ENCODE measurements around the gene RALGPS1.
A peak's percentile ranks its signal among the peaks of the same experiment; 100 is the strongest.

The RALGPS1 gene

GRCh38 chr9:127081250-127082185 is 166.9 kb downstream of the RALGPS1 start:
- peak; percentile 28 for DNase-seq

GRCh38 chr9:127083138-127083980 is 168.8 kb downstream of the RALGPS1 start:
- peak; percentile 37 for DNase-seq

- DNase-seq = peak; percentile 50
Observed at GRCh38 chr9:127084076-127085039, 169.8 kb downstream of the RALGPS1 start.

- peak; percentile 51 for DNase-seq
Observed at GRCh38 chr9:127085186-127085585, 170.6 kb downstream of the RALGPS1 start.

- DNase-seq = peak; percentile 33
Observed at GRCh38 chr9:127086771-127087170, 172.2 kb downstream of the RALGPS1 start.

- peak; percentile 43 for DNase-seq
Observed at GRCh38 chr9:127087411-127087810, 172.8 kb downstream of the RALGPS1 start.

- DNase-seq = peak; percentile 19
Observed at GRCh38 chr9:127087836-127088235, 173.3 kb downstream of the RALGPS1 start.

GRCh38 chr9:127088724-127089615 is 174.4 kb downstream of the RALGPS1 start:
- no peak for DNase-seq

- no peak for DNase-seq
Observed at GRCh38 chr9:127089631-127090081, 175.1 kb downstream of the RALGPS1 start.

- no peak for DNase-seq
Observed at GRCh38 chr9:127090341-127090985, 175.9 kb downstream of the RALGPS1 start.

GRCh38 chr9:127091526-127091925 is 176.9 kb downstream of the RALGPS1 start:
- DNase-seq = no peak

- no peak for DNase-seq
Observed at GRCh38 chr9:127092041-127092608, 177.5 kb downstream of the RALGPS1 start.

- DNase-seq = no peak
Observed at GRCh38 chr9:127093319-127094020, 178.9 kb downstream of the RALGPS1 start.

- DNase-seq = no peak
Observed at GRCh38 chr9:127095411-127095810, 180.8 kb downstream of the RALGPS1 start.

GRCh38 chr9:127096208-127096607 is 181.6 kb downstream of the RALGPS1 start:
- DNase-seq = no peak

GRCh38 chr9:127097683-127098082 is 183.1 kb downstream of the RALGPS1 start:
- DNase-seq = no peak

- DNase-seq = no peak
Observed at GRCh38 chr9:127098916-127099553, 184.5 kb downstream of the RALGPS1 start.

GRCh38 chr9:127099664-127100063 is 185.1 kb downstream of the RALGPS1 start:
- DNase-seq = no peak

GRCh38 chr9:127102176-127102575 is 187.6 kb downstream of the RALGPS1 start:
- DNase-seq = no peak

Measured in activated CD8-positive, alpha-beta memory T cell treated with anti-CD3 and anti-CD28 coated beads for 24 hours (primary cell).